Aorta (tissue), 5 donors: ENCODE measurements around the gene WWOX. TPM values are rescaled to one million over a fixed set of nuclear protein-coding genes. Genes with fewer than 3 reads are reported as not detected.

Source experiments
- ATAC-seq: fragments of 200-7000 bp; cut with Tn5 transposase; one replicate; pipeline ENCODE4 v1.9.1; 2022; ENCODE audit warnings: moderate library complexity; ENCODE audit not compliant: low FRiP score
- DNase-seq, 2 donors: peaks; one replicate each; pipeline ENCODE4 v3.0.0-alpha.2; 2020
- H3K27ac ChIP-seq, 2 donors: one replicate each; pipeline ENCODE4 v1.5.1; 2013; ENCODE audit warnings: low read length in 2 of 2, mild to moderate bottlenecking in 2 of 2, moderate library complexity in 2 of 2, control low read depth in 1 of 2, inconsistent platforms in 1 of 2, low read depth in 1 of 2
- H3K27me3 ChIP-seq, 2 donors: one replicate each; pipeline ENCODE4 v1.6.1; 2013; ENCODE audit warnings: control low read depth in 1 of 2, low read length in 1 of 2, mild to moderate bottlenecking in 1 of 2, moderate library complexity in 1 of 2; ENCODE audit not compliant: insufficient read depth in 2 of 2, control insufficient read depth in 1 of 2
- H3K36me3 ChIP-seq, 2 donors: one replicate each; pipeline ENCODE4 v1.6.1; 2013; ENCODE audit warnings: control low read depth in 1 of 2, low read length in 1 of 2, mild to moderate bottlenecking in 1 of 2; ENCODE audit not compliant: insufficient read depth in 2 of 2, control insufficient read depth in 1 of 2
- H3K4me1 ChIP-seq, 2 donors: one replicate each; pipeline ENCODE4 v1.6.1; 2013; ENCODE audit warnings: low read length in 2 of 2, control low read depth in 1 of 2, mild to moderate bottlenecking in 1 of 2, moderate library complexity in 1 of 2; ENCODE audit not compliant: insufficient read depth in 2 of 2, control insufficient read depth in 1 of 2
- H3K4me3 ChIP-seq, 2 donors: one replicate each; pipeline ENCODE4 v1.5.1; 2013; ENCODE audit warnings: low read length in 2 of 2, control low read depth in 1 of 2, mild to moderate bottlenecking in 1 of 2
- H3K9me3 ChIP-seq: one replicate; pipeline ENCODE4 v1.6.1; 2013; ENCODE audit warnings: mild to moderate bottlenecking, low read length; ENCODE audit not compliant: control insufficient read depth
- WGBS, 2 donors: extraction: QIAGEN DNeasy Blood & Tissue Kit; methylation state at CpG; one replicate each; pipeline ENCODE4 v1.1.7; 2013; 5-methylcytosine and 5-hydroxymethylcytosine counted together
- intact Hi-C, 2 donors: fragments of 100-400 bp; cut with DNase I; formaldehyde crosslinking; loops; one replicate each; pipeline versions ENCODE4 v1.14.2 to v1.15.0; 2022
- polyA plus RNA-seq, 2 donors: library from polyadenylated mRNA; stranded (reverse); fragments of 200-250 nt; gene quantifications; one replicate each; pipeline ENCODE4 v1.2.3, GENCODE V29; 2013
- total RNA-seq, 2 donors: library from RNA; stranded (reverse); fragmentation: NEBNext Ultra II Directional; extraction: Animal tissue kit (Norgen Biotek cat#: 25700); gene quantifications; one replicate each; pipeline ENCODE4 v1.2.1, GENCODE V29; 2021
- donor health status: healthy with polysubstance abuse.
- donor health status: Bipolar disorder and iron deficiency.
- donor health status: DM: no; HTN: no; CAD: no.
- donor health status: DM: no; HTN: no; CAD: no.
- donor health status: DM: yes; HTN: yes; CAD: no.

Gene WWOX
- total and polyA plus RNA-seq, 4 donors = 11.2 to 30.9 (median 14.6) TPM

- no peaks in the 10 kb centered on the region for H3K36me3 ChIP-seq
- H3K27ac ChIP-seq = no peak overlapping the region
- no peaks in the 10 kb centered on the region for H3K27me3 ChIP-seq
- H3K4me3 ChIP-seq = no peak overlapping the region
- DNase-seq (no peak), ATAC-seq (no peak)
- no peaks in the 10 kb centered on the region for H3K9me3 ChIP-seq
- intact Hi-C loops = no loop called here
- H3K4me1 ChIP-seq = no peaks in the 10 kb centered on the region
- 91 to 93% methylated on average over 8 of the region's 8 CpGs for WGBS, 2 donors
Observed at GRCh38 chr16:78956859-78957258, 857.4 kb downstream of the WWOX start.

DNA sequence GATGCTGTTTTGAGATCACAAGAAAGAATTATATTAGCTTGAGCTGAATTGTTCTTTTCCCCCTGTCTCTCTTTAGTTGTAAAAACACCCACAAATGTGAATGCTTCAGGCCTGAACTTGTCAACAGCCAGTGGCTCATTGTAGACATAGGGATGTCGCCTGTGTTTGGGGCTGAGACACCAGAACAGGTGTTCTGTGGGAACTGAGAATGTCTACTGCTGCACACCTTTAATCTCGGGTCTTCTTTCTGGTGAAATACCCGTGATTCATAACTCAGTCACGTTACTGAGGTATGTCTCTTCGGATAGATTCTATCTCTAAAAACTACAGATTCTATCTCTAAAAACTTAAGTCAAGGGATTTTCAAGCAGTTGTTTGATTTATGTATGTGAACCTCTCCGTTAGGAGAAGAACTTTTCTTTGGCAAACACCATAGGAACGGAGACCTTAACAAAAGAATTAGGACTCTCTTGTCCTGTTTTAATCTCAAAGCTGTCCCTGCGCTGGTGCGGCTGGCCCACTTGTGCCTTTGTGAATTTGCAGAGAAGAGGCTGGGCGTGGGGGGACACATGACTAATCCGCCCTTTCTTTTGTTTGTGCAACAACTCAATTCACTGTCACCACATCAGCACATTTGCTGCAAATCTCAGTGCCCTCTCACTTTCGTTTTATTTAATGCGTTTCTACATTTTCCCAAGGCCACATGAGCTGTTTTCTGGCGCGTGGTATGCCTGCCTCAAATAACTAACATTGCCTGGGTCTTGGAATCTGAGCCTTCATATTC is 858.1 kb downstream of the WWOX start:
- ATAC-seq = no peak
- Histone ChIP-seq H3K9me3 (no peaks in the 10 kb centered on the region), H3K27ac (no peak overlapping the region), H3K4me1 (no peaks in the 10 kb centered on the region), H3K27me3 (no peaks in the 10 kb centered on the region), H3K4me3 (no peak overlapping the region), H3K36me3 (no peaks in the 10 kb centered on the region)
- DNase-seq = no peak
- WGBS, 2 donors = 68 to 69% methylated on average over 15 of the region's 15 CpGs
- intact Hi-C loops = no loop called here

- 80 to 89% methylated on average over 2 of the region's 2 CpGs for WGBS, 2 donors
- intact Hi-C loops = no loop called here
- no peaks in the 10 kb centered on the region for H3K36me3 ChIP-seq
- no peaks in the 10 kb centered on the region for H3K9me3 ChIP-seq
- H3K27me3 ChIP-seq = no peaks in the 10 kb centered on the region
- no peak for ATAC-seq
- H3K27ac ChIP-seq = no peak overlapping the region
- no peak for DNase-seq
- H3K4me3 ChIP-seq = no peak overlapping the region
- H3K4me1 ChIP-seq = no peaks in the 10 kb centered on the region
Observed at GRCh38 chr16:78961464-78961863, 862.0 kb downstream of the WWOX start.

GRCh38 chr16:78962457-78962929 is 863.0 kb downstream of the WWOX start:
- no peak overlapping the region for H3K27ac ChIP-seq
- H3K36me3 ChIP-seq = no peaks in the 10 kb centered on the region
- H3K9me3 ChIP-seq = no peaks in the 10 kb centered on the region
- intact Hi-C loops = no loop called here
- H3K27me3 ChIP-seq = no peaks in the 10 kb centered on the region
- no peak overlapping the region for H3K4me3 ChIP-seq
- WGBS, 2 donors = 73 to 87% methylated on average over 2 of the region's 2 CpGs
- DNase-seq (no peak), ATAC-seq (no peak)
- H3K4me1 ChIP-seq = no peaks in the 10 kb centered on the region

GRCh38 chr16:78967948-78968347 is 868.5 kb downstream of the WWOX start:
- intact Hi-C loops = no loop called here
- 84 to 87% methylated on average over 20 of the region's 20 CpGs for WGBS, 2 donors
- ATAC-seq (no peak), DNase-seq (no peak)
- no peaks in the 10 kb centered on the region for H3K4me1 ChIP-seq
- no peaks in the 10 kb centered on the region for H3K36me3 ChIP-seq
- H3K9me3 ChIP-seq = no peaks in the 10 kb centered on the region
- no peak overlapping the region for H3K4me3 ChIP-seq
- no peak overlapping the region for H3K27ac ChIP-seq
- no peaks in the 10 kb centered on the region for H3K27me3 ChIP-seq

DNA sequence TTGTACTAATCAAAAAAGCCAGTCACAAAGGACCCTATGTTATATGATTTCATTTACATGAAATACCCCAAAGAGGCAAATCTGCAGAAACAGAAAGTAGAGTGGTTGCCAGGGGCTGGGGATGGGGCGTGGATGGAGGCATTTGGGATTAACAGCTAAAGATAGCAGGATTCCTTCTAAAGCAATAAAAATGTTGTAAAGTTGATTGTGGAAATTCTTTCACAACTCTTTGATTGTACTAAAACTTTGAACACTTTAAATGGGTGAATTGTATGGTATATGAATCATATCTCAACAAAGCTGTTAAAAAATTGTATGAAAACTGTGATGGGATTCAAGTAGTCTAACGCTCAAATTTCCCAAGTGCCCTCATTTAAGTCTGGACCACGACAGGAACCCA is 870.3 kb downstream of the WWOX start:
- no peak for ATAC-seq
- Histone ChIP-seq H3K27me3 (no peaks in the 10 kb centered on the region), H3K4me1 (no peaks in the 10 kb centered on the region), H3K4me3 (no peak overlapping the region), H3K36me3 (no peaks in the 10 kb centered on the region), H3K27ac (no peak overlapping the region), H3K9me3 (no peaks in the 10 kb centered on the region)
- intact Hi-C loops = no loop called here
- 49 to 52% methylated on average over 3 of the region's 3 CpGs for WGBS, 2 donors
- DNase-seq = no peak

GRCh38 chr16:78970650-78971049 is 871.2 kb downstream of the WWOX start:
- Histone ChIP-seq H3K4me1 (no peaks in the 10 kb centered on the region), H3K36me3 (no peaks in the 10 kb centered on the region), H3K27ac (no peak overlapping the region), H3K9me3 (no peaks in the 10 kb centered on the region), H3K27me3 (no peaks in the 10 kb centered on the region), H3K4me3 (no peak overlapping the region)
- intact Hi-C loops = no loop called here
- WGBS, 2 donors = 85 to 87% methylated on average over 2 of the region's 2 CpGs
- ATAC-seq (no peak), DNase-seq (no peak)

- intact Hi-C loops = no loop called here
- no peaks in the 10 kb centered on the region for H3K9me3 ChIP-seq
- H3K4me1 ChIP-seq = no peaks in the 10 kb centered on the region
- H3K27ac ChIP-seq = no peak overlapping the region
- DNase-seq (no peak), ATAC-seq (no peak)
- no peaks in the 10 kb centered on the region for H3K27me3 ChIP-seq
- H3K36me3 ChIP-seq = no peaks in the 10 kb centered on the region
- no peak overlapping the region for H3K4me3 ChIP-seq
- WGBS, 2 donors = 77 to 79% methylated on average over 10 of the region's 10 CpGs
Observed at GRCh38 chr16:78972006-78972405, 872.6 kb downstream of the WWOX start.

DNA sequence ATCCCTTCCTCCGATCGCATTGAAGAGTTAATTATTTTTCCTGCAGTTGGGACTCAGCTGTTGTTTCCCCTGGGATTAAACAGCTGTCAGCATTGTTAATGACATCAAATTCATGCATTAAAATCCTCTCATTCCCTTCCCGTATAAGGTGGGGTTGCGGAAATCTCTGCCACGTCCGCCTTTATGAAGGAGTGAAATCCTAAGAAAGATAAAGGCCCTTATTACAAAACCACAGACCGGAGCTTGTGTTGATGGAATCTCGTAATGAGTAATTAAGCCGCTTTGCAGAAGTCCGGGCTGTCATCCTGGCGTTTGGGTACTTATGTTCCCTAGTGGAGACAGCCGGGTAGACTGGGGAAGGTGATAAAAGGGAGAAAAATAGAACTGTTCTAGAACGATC is 873.5 kb downstream of the WWOX start:
- no peak for ATAC-seq

More for the DNA sequence above, 873.5 kb downstream of the WWOX start:
- no peaks in the 10 kb centered on the region for H3K27me3 ChIP-seq
- intact Hi-C loops = no loop called here
- no peak for DNase-seq
- H3K4me3 ChIP-seq = no peak overlapping the region
- H3K27ac ChIP-seq = no peak overlapping the region
- H3K9me3 ChIP-seq = no peaks in the 10 kb centered on the region
- no peaks in the 10 kb centered on the region for H3K4me1 ChIP-seq
- H3K36me3 ChIP-seq = no peaks in the 10 kb centered on the region
- 58 to 63% methylated on average over 13 of the region's 13 CpGs for WGBS, 2 donors
